Smooth muscle cell (in vitro differentiated cells): ENCODE data around the gene REXO1. TPM values are rescaled to one million over a fixed set of nuclear protein-coding genes. Genes with fewer than 3 reads are reported as not detected.
A peak's percentile ranks its signal among the peaks of the same experiment; 100 is the strongest.

Experiments
- DNase-seq: peaks from one replicate; lab custom pipeline; 2025; ENCODE audit not compliant: unreplicated experiment; lab: John Stamatoyannopoulos, UW
- H2AFZ ChIP-seq: fragments of 200-600 bp; sonication (generic); 2 replicates; pipeline ENCODE4 v1.6.0; 2016; ENCODE audit warnings: antibody characterized with exemption, low read depth, mild to moderate bottlenecking
- H3F3A ChIP-seq: fragments of 200-600 bp; sonication (generic); 2 replicates; pipeline ENCODE4 v1.6.0; 2017; ENCODE audit warnings: antibody characterized with exemption, low read depth
- H3K27ac ChIP-seq: fragments of 200-600 bp; sonication (generic); 2 replicates; pipeline ENCODE4 v1.5.1; 2016; ENCODE audit warnings: low read depth, mild to moderate bottlenecking
- H3K27me3 ChIP-seq: fragments of 200-600 bp; sonication (generic); 2 replicates; pipeline ENCODE4 v1.6.1; 2016; ENCODE audit warnings: low read depth, mild to moderate bottlenecking
- H3K36me3 ChIP-seq: fragments of 200-600 bp; sonication (generic); 2 replicates; pipeline ENCODE4 v1.5.1; 2016; ENCODE audit warnings: low read depth
- H3K4me1 ChIP-seq: fragments of 200-600 bp; sonication (generic); 2 replicates; pipeline ENCODE4 v1.5.1; 2016; ENCODE audit warnings: low read depth
- H3K4me2 ChIP-seq: fragments of 200-600 bp; sonication (generic); 2 replicates; pipeline ENCODE4 v1.6.0; 2016; ENCODE audit warnings: mild to moderate bottlenecking
- H3K4me3 ChIP-seq: fragments of 200-600 bp; sonication (generic); 2 replicates; pipeline ENCODE4 v1.5.1; 2016; ENCODE audit warnings: mild to moderate bottlenecking
- H3K79me2 ChIP-seq: fragments of 200-600 bp; sonication (generic); 2 replicates; pipeline ENCODE4 v1.6.0; 2016; ENCODE audit warnings: low read depth, mild to moderate bottlenecking
- H3K9ac ChIP-seq: fragments of 200-600 bp; sonication (generic); 2 replicates; pipeline ENCODE4 v1.6.0; 2016; ENCODE audit warnings: low read depth
- H3K9me3 ChIP-seq: fragments of 200-600 bp; sonication (generic); replicated peaks from 2 replicates; pipeline ENCODE4 v1.5.1; 2016; ENCODE audit warnings: low read depth
- H4K20me1 ChIP-seq: fragments of 200-600 bp; sonication (generic); 2 replicates; pipeline ENCODE4 v1.6.0; 2016; ENCODE audit warnings: low read depth
- WGBS: methylation state at CpG from one replicate; pipeline ENCODE4 v1.1.7; 2016; ENCODE audit warnings: low lambda C conversion rate; 5-methylcytosine and 5-hydroxymethylcytosine counted together
- polyA plus RNA-seq: library from polyadenylated mRNA; unstranded; fragments of >200 nt; fragmentation: Nextera tagmentation; extraction: Ambion mirVana; gene quantifications from 2 replicates; pipeline ENCODE4 v1.2.1, GENCODE V29; 2016
- total RNA-seq: library from RNA; depleted of rRNA; stranded (reverse); fragments of >200 nt; gene quantifications from 2 replicates; pipeline ENCODE4 v1.2.3, GENCODE V29; 2014
- TF ChIP-seq, protein P1 (sequence below): fragments of 200-600 bp; sonication (generic); IDR thresholded peaks from 2 replicates; pipeline ENCODE4 v1.5.1; 2017; ENCODE audit warnings: borderline replicate concordance, mild to moderate bottlenecking, antibody characterized with exemption; ENCODE audit not compliant: insufficient read depth, poor library complexity, severe bottlenecking

Gene REXO1
- total and polyA plus RNA-seq, 2 experiments from 2014 or later: 10.6 to 11.6 TPM

DNA sequence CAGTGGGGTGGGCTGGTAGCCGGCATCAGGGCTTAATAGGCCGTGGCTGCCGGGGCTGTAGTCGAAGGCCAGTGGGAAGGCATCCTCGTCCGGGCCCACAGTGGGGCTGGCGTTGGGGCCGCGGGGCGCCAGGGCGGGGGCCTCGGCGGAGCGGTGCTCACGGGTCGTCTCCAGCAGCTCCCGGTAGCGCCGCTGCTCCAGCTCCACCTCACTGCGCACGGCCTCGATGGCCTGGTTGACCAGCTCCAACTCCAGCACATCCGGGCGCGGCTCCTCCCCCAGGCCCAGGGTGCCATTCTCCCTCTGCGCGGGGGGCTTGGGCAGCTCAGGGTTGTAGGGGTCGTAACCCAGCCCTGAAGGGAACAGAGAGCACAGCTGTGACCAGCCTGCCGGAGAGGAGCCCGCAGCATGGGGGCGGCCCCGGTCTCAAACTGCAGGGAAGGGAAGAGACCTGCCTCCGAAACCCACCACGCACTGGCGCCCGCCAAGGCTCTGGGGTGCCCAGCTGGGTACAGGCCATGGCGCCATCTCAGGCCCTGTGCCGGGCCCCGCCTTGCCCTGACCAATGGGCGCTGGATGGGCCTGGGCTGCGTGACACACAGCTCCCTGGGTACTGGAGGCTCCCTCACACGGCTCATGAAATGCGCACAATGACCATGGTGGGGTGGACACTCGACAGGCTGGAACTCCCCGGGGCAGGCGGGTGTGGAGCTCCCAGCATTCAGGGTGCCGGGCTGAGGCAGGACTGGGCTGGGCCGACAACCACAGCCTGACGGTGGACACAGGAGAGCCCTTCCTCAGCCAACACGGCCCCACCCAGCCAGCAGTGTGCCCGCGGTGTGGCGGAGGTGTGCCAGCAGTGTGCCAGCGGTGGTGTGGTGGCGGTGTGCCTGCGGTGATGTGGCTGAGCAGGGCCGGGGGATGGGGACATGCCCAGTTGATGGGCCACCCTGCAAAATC is 19.7 kb downstream of the REXO1 start:
- peaks cover 6% of the 10 kb centered on the region for H3K79me2 ChIP-seq
- H3K4me3 ChIP-seq: no peak overlapping the region
- no peak overlapping the region for H2AFZ ChIP-seq
- no peaks in the 10 kb centered on the region for H3K36me3 ChIP-seq
- no peak overlapping the region for H3K27ac ChIP-seq
- no peaks in the 10 kb centered on the region for H3K4me1 ChIP-seq
- H3K27me3 ChIP-seq: no peaks in the 10 kb centered on the region
- no peak overlapping the region for H3K4me2 ChIP-seq
- H3F3A ChIP-seq: no peaks in the 10 kb centered on the region
- TF ChIP-seq, protein P1, sequence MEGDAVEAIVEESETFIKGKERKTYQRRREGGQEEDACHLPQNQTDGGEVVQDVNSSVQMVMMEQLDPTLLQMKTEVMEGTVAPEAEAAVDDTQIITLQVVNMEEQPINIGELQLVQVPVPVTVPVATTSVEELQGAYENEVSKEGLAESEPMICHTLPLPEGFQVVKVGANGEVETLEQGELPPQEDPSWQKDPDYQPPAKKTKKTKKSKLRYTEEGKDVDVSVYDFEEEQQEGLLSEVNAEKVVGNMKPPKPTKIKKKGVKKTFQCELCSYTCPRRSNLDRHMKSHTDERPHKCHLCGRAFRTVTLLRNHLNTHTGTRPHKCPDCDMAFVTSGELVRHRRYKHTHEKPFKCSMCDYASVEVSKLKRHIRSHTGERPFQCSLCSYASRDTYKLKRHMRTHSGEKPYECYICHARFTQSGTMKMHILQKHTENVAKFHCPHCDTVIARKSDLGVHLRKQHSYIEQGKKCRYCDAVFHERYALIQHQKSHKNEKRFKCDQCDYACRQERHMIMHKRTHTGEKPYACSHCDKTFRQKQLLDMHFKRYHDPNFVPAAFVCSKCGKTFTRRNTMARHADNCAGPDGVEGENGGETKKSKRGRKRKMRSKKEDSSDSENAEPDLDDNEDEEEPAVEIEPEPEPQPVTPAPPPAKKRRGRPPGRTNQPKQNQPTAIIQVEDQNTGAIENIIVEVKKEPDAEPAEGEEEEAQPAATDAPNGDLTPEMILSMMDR: no peak
- WGBS: 97% methylated on average over 41 of the region's 57 CpGs
- no peaks in the 10 kb centered on the region for H3K9me3 ChIP-seq
- no peak for DNase-seq
- H3K9ac ChIP-seq: no peak overlapping the region
- H4K20me1 ChIP-seq: peaks cover 68% of the 10 kb centered on the region

DNA sequence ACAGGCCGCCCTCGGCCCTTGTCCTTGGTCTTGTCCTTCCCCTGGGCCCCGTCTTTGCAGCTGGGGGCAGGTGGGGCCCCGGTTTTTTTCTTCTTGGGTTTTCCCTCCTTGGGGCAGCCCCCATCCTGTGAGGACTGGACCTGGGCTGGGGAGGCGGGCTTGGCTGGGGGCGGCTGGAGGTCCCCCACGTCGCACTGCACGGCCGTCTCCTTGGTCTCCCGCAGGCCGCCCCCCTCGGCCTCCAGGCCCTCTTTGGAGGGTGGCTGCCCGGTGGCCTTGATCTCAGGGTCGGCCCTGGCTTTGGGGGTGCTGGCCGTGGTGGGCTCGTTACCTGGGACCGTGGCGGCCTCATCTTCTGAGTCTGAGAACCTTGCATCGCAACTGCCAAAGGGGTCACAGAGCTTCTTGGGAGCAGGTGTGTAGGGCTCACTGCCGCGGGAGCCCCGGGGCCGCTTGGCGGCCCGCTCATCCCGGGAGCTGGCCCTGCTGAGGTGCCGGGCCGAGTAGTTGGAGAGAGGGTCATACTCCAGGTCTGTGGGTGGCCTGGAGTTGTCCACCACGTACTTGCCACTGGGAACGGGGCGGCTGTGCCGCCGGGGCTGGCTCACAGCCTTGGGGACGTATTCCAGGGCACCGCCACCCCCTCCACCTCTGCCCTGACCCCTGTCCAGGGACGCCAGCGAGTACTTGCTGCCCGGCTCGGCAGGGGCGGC is 20.6 kb downstream of the REXO1 start:
- Histone ChIP-seq H4K20me1 (peaks cover 60% of the 10 kb centered on the region), H3F3A (no peaks in the 10 kb centered on the region), H3K9ac (no peak overlapping the region), H3K79me2 (peaks cover 4% of the 10 kb centered on the region), H3K27ac (no peak overlapping the region), H3K36me3 (no peaks in the 10 kb centered on the region), H3K4me2 (no peak overlapping the region), H2AFZ (no peak overlapping the region), H3K27me3 (no peaks in the 10 kb centered on the region), H3K4me1 (no peaks in the 10 kb centered on the region), H3K9me3 (no peaks in the 10 kb centered on the region), H3K4me3 (no peak overlapping the region)
- TF ChIP-seq, protein P1: no peak
- DNase-seq: no peak
- WGBS: 96% methylated on average over 35 of the region's 41 CpGs

DNA sequence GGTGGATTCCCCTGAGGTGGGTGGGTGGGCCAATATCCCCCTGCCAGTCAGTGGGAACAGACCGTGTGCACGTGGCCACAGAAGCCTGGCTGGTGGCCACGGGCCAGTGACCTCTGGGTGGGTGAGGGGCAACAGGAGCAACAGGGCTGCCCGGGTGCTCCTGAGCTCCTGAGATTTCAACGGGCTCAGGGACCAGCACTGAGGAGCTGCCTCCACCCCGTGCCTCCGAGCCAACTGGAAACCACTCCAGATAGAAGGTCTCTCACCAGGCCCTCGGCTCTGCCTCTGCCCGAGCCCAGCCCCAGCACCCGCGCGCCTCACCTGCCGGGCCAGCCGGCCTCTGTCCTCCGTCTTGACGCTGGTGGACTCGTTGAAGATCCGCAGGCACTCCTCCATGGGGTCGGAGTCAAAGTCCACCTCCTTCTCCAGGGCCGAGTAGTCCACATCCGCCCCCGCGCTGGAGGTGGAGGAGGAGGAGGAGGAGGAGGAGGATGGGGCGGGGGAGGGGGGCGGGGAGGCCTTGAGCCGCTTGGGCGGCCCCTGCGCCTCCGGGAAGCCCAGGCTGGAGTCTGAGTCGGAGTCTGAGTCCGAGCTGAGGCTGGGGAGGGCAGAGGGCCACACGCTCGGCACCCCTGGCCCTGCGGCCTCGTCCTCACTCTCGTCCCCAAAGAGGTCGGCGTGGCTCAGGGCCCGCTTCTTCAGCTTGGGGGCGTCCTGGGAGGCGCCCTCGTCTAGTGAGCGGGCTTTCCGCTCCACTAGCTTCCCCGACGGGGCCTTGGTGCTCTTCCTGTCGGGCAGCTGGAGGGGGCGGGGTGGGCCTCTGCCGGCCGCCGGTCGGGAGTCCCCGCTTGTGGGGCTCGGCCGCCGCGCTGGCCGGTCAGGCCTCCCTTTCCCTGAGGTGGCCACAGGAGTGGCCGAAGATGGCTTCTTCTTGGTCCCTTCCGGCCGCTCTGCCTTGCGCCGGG is 21.4 kb downstream of the REXO1 start:
- H3K27me3 ChIP-seq: no peaks in the 10 kb centered on the region
- H3F3A ChIP-seq: no peaks in the 10 kb centered on the region
- H3K4me1 ChIP-seq: no peaks in the 10 kb centered on the region
- peaks cover 51% of the 10 kb centered on the region for H4K20me1 ChIP-seq
- H3K27ac ChIP-seq: no peak overlapping the region
- peaks cover 4% of the 10 kb centered on the region for H3K79me2 ChIP-seq
- H3K4me3 ChIP-seq: peak overlapping the region; percentile 8
- H3K36me3 ChIP-seq: no peaks in the 10 kb centered on the region
- no peak overlapping the region for H2AFZ ChIP-seq
- TF ChIP-seq, protein P1: no peak
- no peaks in the 10 kb centered on the region for H3K9me3 ChIP-seq
- no peak overlapping the region for H3K9ac ChIP-seq
- no peak for DNase-seq
- no peak overlapping the region for H3K4me2 ChIP-seq
- WGBS: 75% methylated on average over 37 of the region's 63 CpGs
